Mesendoderm (in vitro differentiated cells): Measurements from ENCODE around the gene EXD3.

Experiments
- DNase-seq: peaks from one replicate; pipeline ENCODE4 v3.0.0; 2013
- H2AK5ac ChIP-seq: 2 replicates; pipeline ENCODE4 v1.6.1; 2013; ENCODE audit warnings: low read length, inconsistent platforms
- H2BK120ac ChIP-seq: 2 replicates; pipeline ENCODE4 v1.6.1; 2013; ENCODE audit warnings: low read depth, mild to moderate bottlenecking, low read length, moderate library complexity, mixed read lengths
- H2BK15ac ChIP-seq: replicated peaks from 2 replicates; pipeline ENCODE4 v1.6.1; 2013; ENCODE audit warnings: low read depth, mild to moderate bottlenecking, moderate library complexity
- H2BK5ac ChIP-seq: 2 replicates; pipeline ENCODE4 v1.6.1; 2013; ENCODE audit warnings: low read length, inconsistent platforms
- H3K18ac ChIP-seq: 2 replicates; pipeline ENCODE4 v1.6.1; 2013; ENCODE audit warnings: mild to moderate bottlenecking, low read length, mixed read lengths
- H3K23ac ChIP-seq: one replicate; pipeline ENCODE4 v1.6.1; 2013; ENCODE audit warnings: low read length
- H3K27ac ChIP-seq: 2 replicates; pipeline ENCODE4 v1.5.1; 2013; ENCODE audit warnings: low read depth, mild to moderate bottlenecking, inconsistent platforms, low read length, moderate library complexity
- H3K27me3 ChIP-seq: 2 replicates; pipeline ENCODE4 v1.6.1; 2013; ENCODE audit warnings: low read length, control low read depth, mild to moderate bottlenecking, inconsistent platforms; ENCODE audit not compliant: insufficient read depth, poor library complexity
- H3K36me3 ChIP-seq: 2 replicates; pipeline ENCODE4 v1.6.1; 2013; ENCODE audit warnings: low read length, inconsistent platforms; ENCODE audit not compliant: control insufficient read depth, insufficient read depth
- H3K4ac ChIP-seq: one replicate; pipeline ENCODE4 v1.6.1; 2013; ENCODE audit warnings: low read depth, mild to moderate bottlenecking, low read length, moderate library complexity
- H3K4me1 ChIP-seq: 2 replicates; pipeline ENCODE4 v1.6.1; 2013; ENCODE audit warnings: low read depth, low read length, inconsistent platforms; ENCODE audit not compliant: control insufficient read depth
- H3K4me2 ChIP-seq: 2 replicates; pipeline ENCODE4 v1.6.1; 2013; ENCODE audit warnings: low read length
- H3K4me3 ChIP-seq: 2 replicates; pipeline ENCODE4 v1.5.1; 2013; ENCODE audit warnings: mild to moderate bottlenecking, low read length
- H3K56ac ChIP-seq: one replicate; pipeline ENCODE4 v1.6.1; 2013; ENCODE audit warnings: low read length
- H3K79me1 ChIP-seq: 2 replicates; pipeline ENCODE4 v1.6.1; 2013; ENCODE audit warnings: low read length, inconsistent platforms
- H3K79me2 ChIP-seq: 2 replicates; pipeline ENCODE4 v1.6.1; 2013; ENCODE audit warnings: mild to moderate bottlenecking, low read length; ENCODE audit not compliant: control insufficient read depth, insufficient read depth
- H3K9ac ChIP-seq: 2 replicates; pipeline ENCODE4 v1.6.1; 2013; ENCODE audit warnings: low read length, inconsistent platforms
- H4K5ac ChIP-seq: one replicate; pipeline ENCODE4 v1.6.1; 2013; ENCODE audit warnings: low read length
- H4K8ac ChIP-seq: one replicate; pipeline ENCODE4 v1.6.1; 2013; ENCODE audit warnings: low read depth, mild to moderate bottlenecking, control low read depth, low read length, moderate library complexity
- WGBS: extraction: QIAGEN DNeasy Blood & Tissue Kit; methylation state at CpG from one replicate; pipeline ENCODE4 v1.1.7; 2013; ENCODE audit warnings: low lambda C conversion rate, missing lambda C conversion rate; ENCODE audit not compliant: insufficient coverage; ENCODE audit errors: extremely low coverage; 5-methylcytosine and 5-hydroxymethylcytosine counted together

EXD3 gene

GRCh38 chr9:137304383-137305059, 118.4 kb downstream of the EXD3 start:
- H4K5ac ChIP-seq, result no peak overlapping the region
- H3K9ac ChIP-seq, result no peak overlapping the region
- no peak overlapping the region for H3K4me2 ChIP-seq
- no peak overlapping the region for H2BK15ac ChIP-seq
- H3K4me1 ChIP-seq, result peaks cover 10% of the 10 kb centered on the region
- H2AK5ac ChIP-seq, result no peak overlapping the region
- no peak overlapping the region for H4K8ac ChIP-seq
- H2BK120ac ChIP-seq, result no peak overlapping the region
- peak overlapping the region; percentile 49 for H3K56ac ChIP-seq
- no peak overlapping the region for H3K18ac ChIP-seq
- H3K23ac ChIP-seq, result no peak overlapping the region
- no peak overlapping the region for H3K4ac ChIP-seq
- no peak for DNase-seq
- H2BK5ac ChIP-seq, result no peak overlapping the region
- H3K36me3 ChIP-seq, result no peaks in the 10 kb centered on the region
- no peak overlapping the region for H3K27ac ChIP-seq
- H3K27me3 ChIP-seq, result peaks cover 2% of the 10 kb centered on the region
- no CpG with 5 or more reads among the region's 16 CpGs for WGBS
- no peaks in the 10 kb centered on the region for H3K79me2 ChIP-seq
- no peaks in the 10 kb centered on the region for H3K79me1 ChIP-seq
- no peak overlapping the region for H3K4me3 ChIP-seq

- H2BK15ac ChIP-seq, result no peak overlapping the region
- H2AK5ac ChIP-seq, result no peak overlapping the region
- H3K4me2 ChIP-seq, result no peak overlapping the region
- H3K4ac ChIP-seq, result no peak overlapping the region
- H4K5ac ChIP-seq, result no peak overlapping the region
- H3K27me3 ChIP-seq, result peaks cover 2% of the 10 kb centered on the region
- H3K56ac ChIP-seq, result no peak overlapping the region
- H3K36me3 ChIP-seq, result no peaks in the 10 kb centered on the region
- H3K23ac ChIP-seq, result no peak overlapping the region
- H3K4me3 ChIP-seq, result no peak overlapping the region
- peaks cover 12% of the 10 kb centered on the region for H3K4me1 ChIP-seq
- no CpG with 5 or more reads among the region's 22 CpGs for WGBS
- H2BK5ac ChIP-seq, result no peak overlapping the region
- H3K79me1 ChIP-seq, result no peaks in the 10 kb centered on the region
- no peaks in the 10 kb centered on the region for H3K79me2 ChIP-seq
- H3K18ac ChIP-seq, result no peak overlapping the region
- H4K8ac ChIP-seq, result no peak overlapping the region
- H2BK120ac ChIP-seq, result no peak overlapping the region
- no peak overlapping the region for H3K27ac ChIP-seq
- H3K9ac ChIP-seq, result no peak overlapping the region
- no peak for DNase-seq
Observed at GRCh38 chr9:137303893-137304382, 119.0 kb downstream of the EXD3 start.

GRCh38 chr9:137303151-137303892, 119.6 kb downstream of the EXD3 start:
- Histone ChIP-seq H3K79me1 (no peaks in the 10 kb centered on the region), H3K4me1 (peaks cover 12% of the 10 kb centered on the region), H2BK120ac (no peak overlapping the region), H3K27me3 (peaks cover 2% of the 10 kb centered on the region), H4K5ac (no peak overlapping the region), H3K56ac (peak overlapping the region; percentile 73), H3K4ac (no peak overlapping the region), H3K4me2 (peak overlapping the region; percentile 36), H3K27ac (no peak overlapping the region), H3K23ac (no peak overlapping the region), H2AK5ac (no peak overlapping the region), H3K9ac (peak overlapping the region; percentile 47), H3K79me2 (no peaks in the 10 kb centered on the region), H2BK15ac (no peak overlapping the region), H2BK5ac (no peak overlapping the region), H3K18ac (no peak overlapping the region), H3K4me3 (no peak overlapping the region), H4K8ac (no peak overlapping the region), H3K36me3 (no peaks in the 10 kb centered on the region)
- no peak for DNase-seq
- WGBS, result no CpG with 5 or more reads among the region's 23 CpGs

- no peak overlapping the region for H2BK120ac ChIP-seq
- peak; percentile 80 for DNase-seq
- peak overlapping the region; percentile 36 for H3K4me2 ChIP-seq
- peak overlapping the region; percentile 2 for H3K18ac ChIP-seq
- no peak overlapping the region for H3K27ac ChIP-seq
- no peak overlapping the region for H2BK15ac ChIP-seq
- H3K4ac ChIP-seq, result no peak overlapping the region
- H3K23ac ChIP-seq, result peak overlapping the region; percentile 48
- peaks cover 2% of the 10 kb centered on the region for H3K27me3 ChIP-seq
- no peak overlapping the region for H3K4me3 ChIP-seq
- H2BK5ac ChIP-seq, result no peak overlapping the region
- H3K56ac ChIP-seq, result peak overlapping the region; percentile 73
- WGBS, result no CpG with 5 or more reads among the region's 78 CpGs
- no peak overlapping the region for H4K5ac ChIP-seq
- no peaks in the 10 kb centered on the region for H3K79me1 ChIP-seq
- peak overlapping the region; percentile 47 for H3K9ac ChIP-seq
- peaks cover 12% of the 10 kb centered on the region for H3K4me1 ChIP-seq
- no peak overlapping the region for H2AK5ac ChIP-seq
- H4K8ac ChIP-seq, result no peak overlapping the region
- H3K79me2 ChIP-seq, result no peaks in the 10 kb centered on the region
- no peaks in the 10 kb centered on the region for H3K36me3 ChIP-seq
Observed at GRCh38 chr9:137302449-137303150, 120.4 kb downstream of the EXD3 start.

GRCh38 chr9:137302118-137302448, 120.9 kb downstream of the EXD3 start, which contains the start of gene NRARP:
Gene NRARP (minus strand): TSS chr9:137302271. CDS start chr9:137301928, 343 bp downstream.
- Histone ChIP-seq H3K4me2 (peak within 1 kb of the TSS; percentile 81), H2BK15ac (no peak within 1 kb of the TSS), H3K4me3 (peak within 1 kb of the TSS; percentile 53), H3K56ac (peak within 1 kb of the TSS; percentile 73), H3K27me3 (peaks cover 2% of the 10 kb centered on the region), H4K5ac (no peak within 1 kb of the TSS), H3K79me2 (no peaks in the 10 kb centered on the region), H3K4me1 (peaks cover 12% of the 10 kb centered on the region), H3K27ac (no peak within 1 kb of the TSS), H2BK120ac (no peak within 1 kb of the TSS), H4K8ac (no peak within 1 kb of the TSS), H3K36me3 (no peaks in the 10 kb centered on the region), H2BK5ac (no peak within 1 kb of the TSS), H3K23ac (peak within 1 kb of the TSS; percentile 66), H3K4ac (no peak within 1 kb of the TSS), H2AK5ac (no peak within 1 kb of the TSS), H3K79me1 (no peaks in the 10 kb centered on the region), H3K9ac (peak within 1 kb of the TSS; percentile 63), H3K18ac (peak within 1 kb of the TSS; percentile 2)
- WGBS, result no CpG with 5 or more reads among the region's 60 CpGs
- DNase-seq, result peak; percentile 80
